HG03097 (cell line): ENCODE measurements around the gene TFEC.
"Not testable (repeated sequence)": the region's sequence is repeated elsewhere in the genome, so short reads cannot be mapped to it uniquely, and the experiment has no call there.

Experiments
- ATAC-seq: cut with Tn5 transposase; IDR thresholded peaks from one replicate; pipeline ENCODE4 v1.9.1; 2021; ENCODE audit not compliant: unreplicated experiment, low FRiP score

The TFEC gene

DNA sequence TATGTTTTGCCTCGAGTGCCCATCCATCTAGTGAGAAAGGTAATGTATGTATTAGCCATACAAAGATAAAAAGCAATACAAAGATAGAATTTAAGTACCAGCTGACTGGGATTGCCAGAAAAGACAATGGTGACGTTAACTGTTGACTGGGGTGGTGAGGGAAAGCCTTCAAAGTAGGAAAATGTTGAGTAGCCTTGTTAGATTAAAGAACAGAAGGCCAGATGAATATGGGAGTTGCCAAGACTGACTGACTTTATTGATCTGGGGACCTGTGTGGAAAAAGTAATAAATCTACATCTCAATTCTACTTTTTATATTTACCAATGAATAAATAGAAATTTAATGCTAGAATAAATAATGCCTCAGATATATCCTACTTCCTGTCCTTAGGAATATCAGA is 97.7 kb downstream of the TFEC start:
- no peak for ATAC-seq

DNA sequence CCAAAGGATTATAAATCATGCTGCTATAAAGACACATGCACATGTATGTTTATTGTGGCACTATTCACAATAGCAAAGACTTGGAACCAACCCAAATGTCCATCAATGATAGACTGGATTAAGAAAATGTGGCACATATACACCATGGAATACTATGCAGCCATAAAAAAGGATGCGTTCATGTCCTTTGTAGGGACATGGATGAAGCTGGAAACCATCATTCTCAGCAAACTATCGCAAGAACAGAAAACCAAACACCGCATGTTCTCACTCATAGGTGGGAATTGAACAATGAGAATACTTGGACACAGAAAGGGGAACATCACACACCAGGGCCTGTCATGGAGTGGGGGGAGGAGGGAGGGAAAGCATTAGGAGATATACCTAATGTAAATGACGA is 100.4 kb downstream of the TFEC start:
- ATAC-seq, result not testable (repeated sequence)

DNA sequence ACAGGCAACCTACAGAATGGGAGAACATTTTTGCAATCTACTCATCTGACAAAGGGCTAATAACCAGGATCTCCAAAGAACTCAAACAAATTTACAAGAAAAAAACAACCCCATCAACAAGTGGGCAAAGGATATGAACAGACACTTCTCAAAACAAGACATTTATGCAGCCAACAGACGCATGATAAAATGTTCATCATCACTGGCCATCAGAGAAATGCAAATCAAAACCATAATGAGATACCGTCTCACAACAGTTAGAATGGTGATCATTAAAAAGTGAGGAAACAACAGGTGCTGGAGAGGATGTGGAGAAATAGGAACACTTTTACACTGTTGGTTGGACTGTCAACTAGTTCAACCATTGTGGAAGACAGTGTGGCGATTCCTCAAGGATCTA is 100.8 kb downstream of the TFEC start:
- ATAC-seq, result not testable (repeated sequence)

DNA sequence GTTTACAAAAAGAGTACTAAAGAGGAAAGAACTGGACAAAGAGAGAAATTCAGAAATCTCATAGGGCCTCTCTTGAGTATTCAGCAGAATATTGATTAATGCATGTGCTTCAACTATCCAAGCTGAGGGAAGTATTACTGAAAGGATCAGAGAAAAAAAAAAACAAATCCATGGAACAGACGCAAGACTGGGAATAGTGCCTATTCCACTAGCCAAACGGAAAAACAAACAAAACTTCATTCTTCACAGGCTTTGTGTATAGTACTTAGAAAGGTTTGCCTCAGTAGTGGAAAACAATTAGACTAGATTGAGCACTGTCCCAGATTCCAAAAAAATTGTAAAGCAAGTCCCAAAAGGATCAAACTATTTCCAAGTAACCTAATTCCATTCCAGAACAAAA is 106.2 kb downstream of the TFEC start:
- ATAC-seq, result no peak

DNA sequence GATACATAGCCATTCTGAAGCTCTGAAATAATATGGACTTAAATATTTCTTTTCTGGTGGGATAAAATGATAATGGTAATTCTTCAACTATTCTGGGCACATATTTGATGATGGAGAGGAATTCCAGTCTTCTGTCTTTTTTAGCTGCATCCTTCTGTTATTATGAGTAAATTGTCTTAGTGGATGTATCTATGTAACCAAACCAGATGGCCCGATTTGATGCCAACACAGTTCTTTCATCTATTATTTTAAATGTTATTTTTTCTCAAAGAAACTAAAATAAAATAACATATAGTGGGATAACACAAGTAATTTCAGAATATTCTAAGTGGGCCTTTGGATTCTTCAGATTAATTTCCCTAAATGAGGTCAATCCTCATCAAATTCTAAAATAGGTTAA is 110.2 kb downstream of the TFEC start:
- no peak for ATAC-seq

DNA sequence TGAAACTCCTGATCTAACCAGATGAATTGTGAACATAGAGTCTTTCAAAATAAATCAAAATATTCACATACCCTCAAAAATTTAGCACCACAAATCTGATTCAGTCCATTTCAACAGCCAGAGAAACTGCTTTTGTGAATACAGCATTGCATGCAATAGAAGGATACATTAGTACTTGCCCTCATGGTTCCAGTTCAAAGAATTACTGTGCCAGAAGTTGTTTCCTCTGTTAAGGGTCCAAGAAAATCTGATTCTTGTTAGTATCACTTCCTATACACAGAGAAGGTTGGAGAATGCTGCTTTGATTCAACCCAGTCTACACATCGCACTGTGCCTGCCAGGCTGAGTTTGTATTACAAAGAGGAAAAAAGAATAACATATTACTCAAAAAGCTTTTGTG is 115.6 kb downstream of the TFEC start:
- ATAC-seq, result no peak

DNA sequence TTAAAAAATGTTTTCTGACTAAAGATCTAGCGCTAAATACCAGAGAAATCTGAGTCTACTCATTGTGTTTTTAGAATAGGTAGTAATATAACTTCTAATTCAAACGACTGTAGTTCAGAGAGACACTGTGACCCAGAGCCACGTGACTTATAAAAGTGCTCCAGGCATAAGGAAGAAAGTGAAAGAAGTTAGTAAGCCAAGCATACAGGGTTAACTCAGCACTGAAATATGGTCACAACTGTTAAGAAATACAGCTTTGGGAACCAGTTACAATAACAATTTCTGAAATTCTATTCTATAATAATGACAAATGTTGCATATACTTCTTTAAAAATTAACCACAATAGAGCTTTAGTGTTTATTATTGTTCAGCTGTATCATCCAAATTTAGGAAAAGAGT is 119.1 kb downstream of the TFEC start:
- no peak for ATAC-seq

DNA sequence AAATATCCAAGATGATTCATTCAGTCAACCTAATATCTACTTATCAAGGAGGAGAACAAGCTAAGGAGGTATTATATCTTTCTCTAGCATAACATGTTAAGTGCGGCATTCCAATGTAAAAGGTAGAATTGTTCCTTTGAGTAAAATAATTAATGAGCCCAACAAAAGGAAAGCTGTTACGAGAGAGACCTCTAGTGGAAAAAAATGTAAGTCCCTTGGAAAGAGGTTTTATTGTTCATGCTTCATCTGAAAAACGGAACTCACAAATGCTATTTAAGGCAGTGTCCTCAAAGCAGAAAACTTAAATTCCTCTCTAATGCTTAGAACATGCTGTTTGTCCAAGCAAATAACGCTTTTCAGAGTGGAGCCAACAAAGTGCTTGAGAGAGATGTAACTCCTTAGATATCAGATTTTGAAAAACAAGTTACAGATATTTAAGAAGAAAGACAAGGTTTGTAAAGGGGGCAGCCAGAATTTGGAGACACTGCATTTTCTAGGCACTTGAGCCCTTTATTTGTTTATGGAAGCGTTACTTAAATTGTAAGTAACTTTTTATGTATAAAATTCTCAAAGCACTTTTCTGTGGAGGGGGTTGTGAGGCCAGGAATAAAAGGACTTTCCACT is 119.9 kb downstream of the TFEC start:
- no peak for ATAC-seq

DNA sequence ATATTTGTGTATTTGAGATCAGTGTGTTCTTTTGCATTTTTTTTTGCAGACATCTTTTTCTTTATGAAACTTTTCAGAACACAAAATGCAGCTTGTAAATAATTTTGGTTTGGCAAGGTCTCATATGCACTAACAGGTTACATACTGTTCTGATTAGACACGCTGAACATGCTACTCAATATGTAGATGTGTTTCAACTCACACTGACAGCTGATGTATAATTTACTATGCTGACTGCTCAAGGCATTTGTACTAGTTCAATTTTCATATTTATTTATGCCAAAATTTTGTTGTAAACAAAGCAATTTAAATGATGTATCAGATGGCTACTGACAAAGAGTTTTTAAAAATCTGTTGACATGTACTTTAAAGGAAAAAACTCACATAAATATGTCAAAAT is 123.8 kb downstream of the TFEC start:
- ATAC-seq, result no peak

DNA sequence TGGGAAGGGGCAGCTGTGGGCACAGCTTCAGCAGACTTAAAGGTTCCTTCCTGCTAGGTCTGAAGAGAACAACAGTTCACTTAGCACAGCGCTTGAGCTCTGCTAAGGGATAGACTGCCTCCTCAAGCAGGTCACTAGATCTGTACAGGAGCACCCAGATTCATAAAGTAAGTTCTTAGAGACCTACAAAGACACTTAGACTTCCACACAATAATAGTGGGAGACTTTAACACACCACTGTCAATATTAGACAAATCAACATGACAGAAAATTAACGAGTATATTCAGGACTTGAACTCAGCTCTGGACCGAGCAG is 140.9 kb downstream of the TFEC start:
- ATAC-seq, result no peak

DNA sequence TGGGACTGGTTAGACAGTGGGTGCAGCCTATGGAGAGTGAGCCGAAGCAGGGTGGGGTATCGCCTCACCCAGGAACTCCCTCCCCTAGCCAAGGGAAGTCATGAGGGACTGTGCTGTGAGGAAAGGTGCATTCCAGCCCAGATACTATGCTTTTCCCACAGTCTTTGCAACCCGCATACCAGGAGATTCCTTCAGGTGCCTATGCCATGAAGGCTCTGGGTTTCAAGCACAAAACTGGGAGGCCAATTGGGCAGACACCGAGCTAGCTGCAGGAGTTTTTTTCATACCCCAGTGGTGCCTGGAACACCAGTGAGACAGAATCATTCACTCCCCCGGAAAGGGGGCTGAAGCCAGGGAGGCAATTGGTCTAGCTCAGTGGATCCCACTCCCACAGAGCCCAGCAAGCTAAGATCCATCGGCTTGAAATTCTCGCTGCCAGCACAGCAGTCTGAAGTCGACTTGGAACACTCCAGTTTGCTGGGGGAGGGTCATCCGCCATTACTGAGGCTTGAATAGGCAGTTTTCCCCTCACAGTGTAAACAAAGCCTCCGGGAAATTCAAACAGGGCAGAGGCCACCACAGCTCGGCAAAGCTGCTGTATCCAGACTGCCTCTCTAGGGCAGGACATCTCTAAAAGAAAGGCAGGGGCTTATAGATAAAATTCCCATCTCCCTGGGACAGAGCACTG is 141.4 kb downstream of the TFEC start:
- ATAC-seq, result no peak

DNA sequence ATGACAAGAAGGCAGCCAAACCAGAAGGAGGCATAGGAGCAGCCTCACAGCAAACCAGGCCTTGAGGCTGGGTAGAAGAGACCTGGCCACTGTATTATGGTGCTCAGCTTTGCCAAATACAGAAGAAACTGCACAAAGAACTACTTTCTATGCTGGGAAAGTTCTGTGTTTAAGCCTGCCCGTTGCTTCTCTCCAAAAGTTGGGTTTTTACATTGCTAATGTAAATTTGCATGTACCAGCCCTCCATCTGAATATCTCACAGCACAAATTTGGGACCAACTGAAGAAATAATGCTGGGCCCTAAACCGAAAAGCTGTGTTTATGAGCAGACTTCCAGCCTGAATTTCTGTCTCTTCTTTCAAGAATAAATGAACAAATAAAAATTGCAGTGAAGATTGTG is 145.0 kb downstream of the TFEC start:
- no peak for ATAC-seq
